Measurements from ENCODE around the gene RAPGEF4. TPM values are rescaled to one million over a fixed set of nuclear protein-coding genes. Genes with fewer than 3 reads are reported as not detected.

Gene RAPGEF4
- total and polyA plus RNA-seq, 2 of the 4 experiments (the other 2 are of a cell fraction), result 1.7 to 3.2 TPM

DNA sequence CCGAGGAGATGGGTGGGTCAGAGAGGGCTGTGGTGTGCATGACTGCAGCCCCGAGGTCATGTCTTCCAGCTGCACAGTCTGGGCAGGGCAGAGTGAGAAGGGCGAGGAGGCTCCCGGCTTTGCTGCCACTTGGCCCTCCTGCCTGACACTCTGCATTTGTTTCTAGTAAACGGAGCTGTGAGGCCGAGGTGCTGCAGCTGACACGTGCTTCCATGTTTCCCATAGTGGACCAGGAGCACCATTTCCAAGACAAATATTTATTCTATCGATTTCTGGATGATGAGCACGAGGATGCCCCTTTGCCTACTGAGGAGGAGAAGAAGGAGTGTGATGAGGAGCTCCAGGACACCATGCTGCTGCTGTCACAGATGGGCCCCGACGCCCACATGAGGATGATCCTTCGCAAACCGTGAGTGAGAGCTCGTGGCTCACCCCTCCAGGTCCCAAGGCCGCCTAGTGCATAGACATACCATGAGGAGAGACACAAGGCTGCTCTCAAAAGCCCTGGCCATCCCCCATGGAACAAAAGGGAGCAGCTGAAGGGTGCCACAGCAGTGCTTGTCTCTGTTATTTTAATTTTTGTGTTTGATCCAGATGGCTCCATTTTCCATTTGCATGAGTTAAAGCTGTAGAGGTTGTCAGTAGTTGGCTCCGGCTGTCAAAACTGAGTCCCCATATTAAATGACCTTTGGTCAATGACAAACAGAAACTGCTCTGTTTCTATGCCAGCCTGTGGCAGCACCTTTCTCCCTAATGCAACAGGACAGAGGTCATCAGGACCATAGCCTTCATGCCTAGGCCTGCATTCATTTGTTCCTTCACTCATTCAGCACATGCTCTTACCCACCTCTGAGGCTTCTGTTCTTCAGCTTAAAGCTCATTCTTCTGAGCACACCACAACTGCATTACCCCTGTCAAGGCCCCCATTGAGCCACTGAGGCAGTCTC is 231.7 kb downstream of the RAPGEF4 start:
- no peak overlapping the region for H3K9ac ChIP-seq (ENCODE audit: low read depth, low read length)
- no peak for ATAC-seq (ENCODE audit: low read depth)

More for the DNA sequence above, 231.7 kb downstream of the RAPGEF4 start:
- 93% methylated on average over 6 of the region's 16 CpGs; no CpG with 5 or more reads in 1 of the 2 experiments for WGBS, 2 experiments (ENCODE audit: extremely low coverage in 2 of 2, insufficient read length in 1 of 2)
- Histone ChIP-seq H3K79me1 (ENCODE audit: low read depth in 1 of 2, low read length in 2 of 2) (no peaks in the 10 kb centered on the region), H2AFZ (replicated peaks; ENCODE audit: low read length, poor library complexity) (peak overlapping the region; percentile 24), H4K8ac (ENCODE audit: low read depth in 2 of 2, low read length in 2 of 2) (peak overlapping the region in 1 of 2 experiments; percentile 4; a peak in 2 of 4 replicates), H2BK120ac (ENCODE audit: low read depth, low read length) (no peak overlapping the region), H3K27ac (ENCODE audit: insufficient read depth, low read length) (no peak overlapping the region), H2BK5ac (ENCODE audit: low read depth, low read length, poor library complexity, severe bottlenecking) (no peak overlapping the region), H3K27me3 (ENCODE audit: control insufficient read depth, insufficient read depth, low read length) (no peaks in the 10 kb centered on the region), H4K20me1 (ENCODE audit: insufficient read depth, low read length) (no peaks in the 10 kb centered on the region), H2BK20ac (ENCODE audit: low read depth, low read length) (peak overlapping the region; percentile 30; the same call in 1 of the 2 replicates), H2BK15ac (ENCODE audit: low read depth, low read length) (peak overlapping the region; percentile 51; the same call in 1 of the 3 replicates), H3K4me3 (ENCODE audit: insufficient read depth, low read depth, low read length) (no peak overlapping the region), H3K4me2 (ENCODE audit: low read depth, low read length) (no peak overlapping the region), H4K91ac (ENCODE audit: insufficient read depth, low read depth, low read length) (peak overlapping the region; percentile 48), H2AK9ac (replicated peaks; ENCODE audit: low read depth, low read length, poor library complexity) (no peak overlapping the region), H4K5ac (ENCODE audit: low read depth, low read length) (no peak overlapping the region), H3K9me1 (ENCODE audit: insufficient read depth, low read length) (peaks cover 14% of the 10 kb centered on the region; the same call in 1 of the 2 replicates), H3K4me1 (ENCODE audit: control insufficient read depth, insufficient read depth, low read length) (peaks cover 16% of the 10 kb centered on the region), H3K9me3 (ENCODE audit: control insufficient read depth, insufficient read depth, low read length) (no peaks in the 10 kb centered on the region), H3K14ac (replicated peaks; ENCODE audit: low read depth, low read length) (peak overlapping the region; percentile 18; the same call in 1 of the 2 replicates), H3K23ac (ENCODE audit: low read depth, low read length) (peak overlapping the region; percentile 31; the same call in 1 of the 2 replicates), H3K36me3 (ENCODE audit: control insufficient read depth, insufficient read depth, low read length) (no peaks in the 10 kb centered on the region), H3K56ac (ENCODE audit: extremely low read depth, insufficient read depth, low read length) (no peak overlapping the region), H3K4ac (ENCODE audit: low read depth, low read length) (peak overlapping the region; percentile 66), H3K18ac (ENCODE audit: low read depth, low read length) (no peak overlapping the region), H2AK5ac (ENCODE audit: low read depth, low read length) (peak overlapping the region; percentile 95)
- CTCF ChIA-PET, result no interaction called here
- BruUV-seq (replicated peaks), result no TSS peak
- TF ChIP-seq RAD21 (IDR thresholded peaks at IDR 0.05; ENCODE audit: low read length) (no peak), RCOR1 (IDR thresholded peaks at IDR 0.05; ENCODE audit: insufficient replicate concordance, low read length) (no peak), BHLHE40 (IDR thresholded peaks at IDR 0.05; ENCODE audit: low read depth, low read length) (no peak), POLR2A (IDR thresholded peaks at IDR 0.05; ENCODE audit: low read depth, low read length) (no peak), CTCF (conservative IDR thresholded peaks at IDR 0.05; ENCODE audit: low read depth, low read length) (no peak), SMC3 (IDR thresholded peaks at IDR 0.05; ENCODE audit: low read depth, low read length) (no peak), MXI1 (IDR thresholded peaks at IDR 0.05; ENCODE audit: borderline replicate concordance, low read depth, low read length) (no peak), NFE2L2 (IDR thresholded peaks at IDR 0.05; ENCODE audit: low read depth, low read length) (no peak), CEBPB (IDR thresholded peaks at IDR 0.05; ENCODE audit: low read depth, low read length) (no peak)
- TF ChIP-seq, protein P1, sequence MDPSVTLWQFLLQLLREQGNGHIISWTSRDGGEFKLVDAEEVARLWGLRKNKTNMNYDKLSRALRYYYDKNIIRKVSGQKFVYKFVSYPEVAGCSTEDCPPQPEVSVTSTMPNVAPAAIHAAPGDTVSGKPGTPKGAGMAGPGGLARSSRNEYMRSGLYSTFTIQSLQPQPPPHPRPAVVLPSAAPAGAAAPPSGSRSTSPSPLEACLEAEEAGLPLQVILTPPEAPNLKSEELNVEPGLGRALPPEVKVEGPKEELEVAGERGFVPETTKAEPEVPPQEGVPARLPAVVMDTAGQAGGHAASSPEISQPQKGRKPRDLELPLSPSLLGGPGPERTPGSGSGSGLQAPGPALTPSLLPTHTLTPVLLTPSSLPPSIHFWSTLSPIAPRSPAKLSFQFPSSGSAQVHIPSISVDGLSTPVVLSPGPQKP (IDR thresholded peaks at IDR 0.05; ENCODE audit: borderline replicate concordance, low read depth, low read length), result no peak
- dilution Hi-C loops (cut with HindIII; ENCODE audit: low sequenced_read_pairs, unreplicated experiment), result no loop called here
- POLR2A ChIA-PET (ENCODE audit: unreplicated experiment), result no interaction called here
- in situ Hi-C loops (cut with MboI; ENCODE audit: low sequenced_read_pairs), result no loop called here
- no peak for DNase-seq
- intact Hi-C loops (cut with micrococcal nuclease), result no loop called here

Data from IMR-90 (cell line).